Gastrocnemius medialis (tissue), 4 donors: ENCODE results near the gene CCDC30.

Source experiments
- POLR2A ChIP-seq, 2 donors: fragments of 450-650 bp; IDR thresholded peaks; one replicate each; pipeline ENCODE4 v1.6.1; 2017; ENCODE audit warnings: antibody characterized with exemption in 2 of 2, mild to moderate bottlenecking in 2 of 2, moderate library complexity in 2 of 2
- TF ChIP-seq, protein P1 (sequence below), 5 experiments: fragments of 450-650 bp in 3 of 5; fragments of 200-600 bp in 2 of 5; sonication (generic) in 2 of 5; IDR thresholded peaks in 4 of 5; conservative IDR thresholded peaks in 1 of 5; 1 replicate in 4 of 5; 2 replicates in 1 of 5; pipeline ENCODE4 v1.5.1; 2016 to 2019; ENCODE audit warnings: antibody characterized with exemption in 5 of 5, mild to moderate bottlenecking in 3 of 5, moderate library complexity in 3 of 5

- TF ChIP-seq, protein P1, sequence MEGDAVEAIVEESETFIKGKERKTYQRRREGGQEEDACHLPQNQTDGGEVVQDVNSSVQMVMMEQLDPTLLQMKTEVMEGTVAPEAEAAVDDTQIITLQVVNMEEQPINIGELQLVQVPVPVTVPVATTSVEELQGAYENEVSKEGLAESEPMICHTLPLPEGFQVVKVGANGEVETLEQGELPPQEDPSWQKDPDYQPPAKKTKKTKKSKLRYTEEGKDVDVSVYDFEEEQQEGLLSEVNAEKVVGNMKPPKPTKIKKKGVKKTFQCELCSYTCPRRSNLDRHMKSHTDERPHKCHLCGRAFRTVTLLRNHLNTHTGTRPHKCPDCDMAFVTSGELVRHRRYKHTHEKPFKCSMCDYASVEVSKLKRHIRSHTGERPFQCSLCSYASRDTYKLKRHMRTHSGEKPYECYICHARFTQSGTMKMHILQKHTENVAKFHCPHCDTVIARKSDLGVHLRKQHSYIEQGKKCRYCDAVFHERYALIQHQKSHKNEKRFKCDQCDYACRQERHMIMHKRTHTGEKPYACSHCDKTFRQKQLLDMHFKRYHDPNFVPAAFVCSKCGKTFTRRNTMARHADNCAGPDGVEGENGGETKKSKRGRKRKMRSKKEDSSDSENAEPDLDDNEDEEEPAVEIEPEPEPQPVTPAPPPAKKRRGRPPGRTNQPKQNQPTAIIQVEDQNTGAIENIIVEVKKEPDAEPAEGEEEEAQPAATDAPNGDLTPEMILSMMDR (IDR thresholded peaks at IDR 0.05 in 4 of 5, conservative IDR thresholded peaks at IDR 0.05 in 1 of 5), result no peak
- TF ChIP-seq POLR2A (IDR thresholded peaks at IDR 0.05), result no peak
These were observed 212.4 kb downstream of the CCDC30 start for GRCh38 chr1:42675467-42675866.
